Uterus (tissue), 2 donors: ENCODE data around the gene TSPAN9.

Source experiments
- POLR2A ChIP-seq, 2 donors: fragments of 450-650 bp; IDR thresholded peaks; one replicate each; pipeline ENCODE4 v1.6.1; 2016; ENCODE audit warnings: antibody characterized with exemption in 2 of 2, mild to moderate bottlenecking in 1 of 2, moderate library complexity in 1 of 2
- TF ChIP-seq, protein P1 (sequence below), 4 experiments: fragments of 200-600 bp in 2 of 4; fragments of 450-650 bp in 2 of 4; sonication (generic) in 2 of 4; IDR thresholded peaks; one replicate each; pipeline ENCODE4 v1.5.1; 2016 to 2019; ENCODE audit warnings: antibody characterized with exemption in 4 of 4, mild to moderate bottlenecking in 2 of 4, moderate library complexity in 1 of 4

DNA sequence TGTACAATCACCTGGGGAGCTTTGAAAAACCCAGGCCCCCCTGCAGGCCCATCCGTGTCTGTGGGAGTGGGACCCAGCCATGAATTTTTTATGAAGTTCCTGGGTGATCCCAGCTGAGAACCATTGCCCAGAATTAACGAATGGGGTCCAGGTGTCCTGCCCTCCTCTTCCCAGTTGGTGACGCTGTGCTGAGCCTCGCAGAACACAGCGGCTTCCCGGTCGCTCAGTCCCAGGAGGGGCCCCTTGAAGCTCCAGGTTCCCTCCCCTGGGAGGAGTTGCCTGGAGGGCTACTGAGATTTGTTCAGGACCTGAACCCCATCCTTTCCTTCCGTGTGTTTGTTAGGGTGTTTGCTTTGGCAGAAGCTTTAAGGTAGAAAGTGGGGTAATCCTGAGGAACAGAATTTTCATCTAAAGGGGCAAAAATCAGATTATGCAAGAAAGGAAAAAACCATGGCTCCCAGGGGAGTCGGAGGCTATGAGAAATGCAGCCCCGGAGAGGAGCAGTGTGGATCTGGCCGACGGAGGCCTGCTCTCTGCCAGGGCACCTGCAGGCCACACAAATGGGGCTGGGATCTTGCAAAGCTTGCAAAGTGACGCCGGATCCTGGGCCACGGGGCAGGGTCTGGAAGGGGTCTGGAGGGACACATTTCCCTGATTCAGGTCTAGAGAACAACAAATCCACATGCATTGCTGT is 249.1 kb downstream of the TSPAN9 start:
- TF ChIP-seq, protein P1, sequence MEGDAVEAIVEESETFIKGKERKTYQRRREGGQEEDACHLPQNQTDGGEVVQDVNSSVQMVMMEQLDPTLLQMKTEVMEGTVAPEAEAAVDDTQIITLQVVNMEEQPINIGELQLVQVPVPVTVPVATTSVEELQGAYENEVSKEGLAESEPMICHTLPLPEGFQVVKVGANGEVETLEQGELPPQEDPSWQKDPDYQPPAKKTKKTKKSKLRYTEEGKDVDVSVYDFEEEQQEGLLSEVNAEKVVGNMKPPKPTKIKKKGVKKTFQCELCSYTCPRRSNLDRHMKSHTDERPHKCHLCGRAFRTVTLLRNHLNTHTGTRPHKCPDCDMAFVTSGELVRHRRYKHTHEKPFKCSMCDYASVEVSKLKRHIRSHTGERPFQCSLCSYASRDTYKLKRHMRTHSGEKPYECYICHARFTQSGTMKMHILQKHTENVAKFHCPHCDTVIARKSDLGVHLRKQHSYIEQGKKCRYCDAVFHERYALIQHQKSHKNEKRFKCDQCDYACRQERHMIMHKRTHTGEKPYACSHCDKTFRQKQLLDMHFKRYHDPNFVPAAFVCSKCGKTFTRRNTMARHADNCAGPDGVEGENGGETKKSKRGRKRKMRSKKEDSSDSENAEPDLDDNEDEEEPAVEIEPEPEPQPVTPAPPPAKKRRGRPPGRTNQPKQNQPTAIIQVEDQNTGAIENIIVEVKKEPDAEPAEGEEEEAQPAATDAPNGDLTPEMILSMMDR (IDR thresholded peaks at IDR 0.05): no peak
- TF ChIP-seq POLR2A (IDR thresholded peaks at IDR 0.05): no peak
